Right lobe of liver (tissue), 4 donors: ENCODE results near the gene PHLDB2.

Experiments
- CTCF ChIP-seq, 4 donors: fragments of 200-600 bp in 3 of 4; fragments of 450-650 bp in 1 of 4; IDR thresholded peaks; one replicate each; pipeline versions ENCODE4 v1.5.1 to v1.8.0; 2016 to 2022; ENCODE audit warnings: antibody characterized with exemption in 4 of 4, mild to moderate bottlenecking in 2 of 4
- POLR2A ChIP-seq: fragments of 450-650 bp; IDR thresholded peaks from one replicate; pipeline ENCODE4 v1.6.1; 2017; ENCODE audit warnings: antibody characterized with exemption, mild to moderate bottlenecking
- donor health status: DM: no; HTN: no; CAD: no.
- donor health status: DM: no; HTN: no; CAD: no.
- donor health status: DM: no; HTN: yes; CAD: no.

GRCh38 chr3:111846039-111846438 is 13.0 kb upstream of the PHLDB2 start:
- TF ChIP-seq CTCF (IDR thresholded peaks at IDR 0.05) (no peak), POLR2A (no peak)
